Measurements from ENCODE around the gene AFF4. TPM values are rescaled to one million over a fixed set of nuclear protein-coding genes. Genes with fewer than 3 reads are reported as not detected.
"Not testable (repeated sequence)": the region's sequence is repeated elsewhere in the genome, so short reads cannot be mapped to it uniquely, and the experiment has no call there.

The AFF4 gene, protein sequence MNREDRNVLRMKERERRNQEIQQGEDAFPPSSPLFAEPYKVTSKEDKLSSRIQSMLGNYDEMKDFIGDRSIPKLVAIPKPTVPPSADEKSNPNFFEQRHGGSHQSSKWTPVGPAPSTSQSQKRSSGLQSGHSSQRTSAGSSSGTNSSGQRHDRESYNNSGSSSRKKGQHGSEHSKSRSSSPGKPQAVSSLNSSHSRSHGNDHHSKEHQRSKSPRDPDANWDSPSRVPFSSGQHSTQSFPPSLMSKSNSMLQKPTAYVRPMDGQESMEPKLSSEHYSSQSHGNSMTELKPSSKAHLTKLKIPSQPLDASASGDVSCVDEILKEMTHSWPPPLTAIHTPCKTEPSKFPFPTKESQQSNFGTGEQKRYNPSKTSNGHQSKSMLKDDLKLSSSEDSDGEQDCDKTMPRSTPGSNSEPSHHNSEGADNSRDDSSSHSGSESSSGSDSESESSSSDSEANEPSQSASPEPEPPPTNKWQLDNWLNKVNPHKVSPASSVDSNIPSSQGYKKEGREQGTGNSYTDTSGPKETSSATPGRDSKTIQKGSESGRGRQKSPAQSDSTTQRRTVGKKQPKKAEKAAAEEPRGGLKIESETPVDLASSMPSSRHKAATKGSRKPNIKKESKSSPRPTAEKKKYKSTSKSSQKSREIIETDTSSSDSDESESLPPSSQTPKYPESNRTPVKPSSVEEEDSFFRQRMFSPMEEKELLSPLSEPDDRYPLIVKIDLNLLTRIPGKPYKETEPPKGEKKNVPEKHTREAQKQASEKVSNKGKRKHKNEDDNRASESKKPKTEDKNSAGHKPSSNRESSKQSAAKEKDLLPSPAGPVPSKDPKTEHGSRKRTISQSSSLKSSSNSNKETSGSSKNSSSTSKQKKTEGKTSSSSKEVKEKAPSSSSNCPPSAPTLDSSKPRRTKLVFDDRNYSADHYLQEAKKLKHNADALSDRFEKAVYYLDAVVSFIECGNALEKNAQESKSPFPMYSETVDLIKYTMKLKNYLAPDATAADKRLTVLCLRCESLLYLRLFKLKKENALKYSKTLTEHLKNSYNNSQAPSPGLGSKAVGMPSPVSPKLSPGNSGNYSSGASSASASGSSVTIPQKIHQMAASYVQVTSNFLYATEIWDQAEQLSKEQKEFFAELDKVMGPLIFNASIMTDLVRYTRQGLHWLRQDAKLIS
- total RNA-seq (10 to 100 TPM; 69.2 to 74.6 TPM), total RNA-seq (139 to 155 reads per million in 2 donors)

DNA sequence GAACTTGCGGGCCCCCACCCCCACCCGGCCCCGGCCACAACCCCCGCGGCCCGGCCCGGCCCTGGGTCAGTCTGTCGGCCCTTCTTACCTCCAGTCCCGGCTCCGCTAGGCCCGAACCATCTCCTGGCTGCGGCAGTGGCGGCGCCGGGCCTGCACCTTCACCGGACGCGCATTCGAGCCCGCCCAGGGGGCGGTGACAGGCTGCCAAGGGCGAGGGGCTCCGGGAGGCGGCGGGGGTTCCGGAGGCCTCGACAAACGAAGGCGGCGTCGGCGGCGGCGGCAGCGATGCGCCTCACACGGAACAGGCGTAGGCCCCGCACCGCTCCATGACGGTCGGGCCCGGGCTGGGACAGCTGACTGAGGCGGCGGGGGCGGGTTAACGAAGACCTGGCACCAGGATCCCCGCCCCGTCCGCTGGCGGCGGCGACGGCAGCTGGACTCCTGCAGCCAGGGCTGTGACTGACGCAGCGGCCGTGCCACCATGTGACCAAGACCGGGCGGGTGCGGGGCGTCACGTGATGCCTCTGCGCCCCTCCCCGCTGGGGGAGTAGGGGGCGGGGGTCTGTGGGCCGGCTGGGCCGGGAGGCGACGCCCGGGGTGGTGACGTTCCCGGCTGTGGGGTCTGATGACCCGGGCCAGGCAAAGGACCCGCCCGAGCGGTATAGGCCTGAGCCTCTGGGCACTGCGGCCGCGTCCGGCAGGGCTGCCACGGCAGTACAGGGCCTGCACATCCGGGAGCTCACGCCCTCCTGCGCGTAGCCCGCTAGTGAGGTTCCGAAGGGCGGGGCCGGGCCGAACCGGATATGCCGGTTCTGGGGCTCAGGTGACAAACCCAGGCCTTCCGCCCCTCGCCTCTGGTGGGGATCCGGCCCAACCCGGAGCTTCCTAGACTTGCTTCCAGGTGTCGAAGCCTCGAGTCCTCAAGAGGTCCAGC, at the start of gene AFF4:
AFF4 (minus strand) TSS at position 464 of the 934 bp plus-strand sequence. CDS start 26,445 bp downstream, outside the sequence.
- Mint-ChIP-seq H3K27me3 (no peaks in the 10 kb centered on the region), H3K4me3 (peak within 1 kb of the TSS; percentile 91), H3K36me3 (ENCODE audit: low read depth) (no peaks in the 10 kb centered on the region), H3K4me1 (peaks cover 18% of the 10 kb centered on the region), H3K27ac (peak within 1 kb of the TSS; percentile 95)
- ATAC-seq (peak; percentile 86), DNase-seq (peak; percentile 70 to 77 (median 77))
- H3K9me3 ChIP-seq (ENCODE audit: control insufficient read depth, low read length, poor library complexity, severe bottlenecking), result no peaks in the 10 kb centered on the region

DNA sequence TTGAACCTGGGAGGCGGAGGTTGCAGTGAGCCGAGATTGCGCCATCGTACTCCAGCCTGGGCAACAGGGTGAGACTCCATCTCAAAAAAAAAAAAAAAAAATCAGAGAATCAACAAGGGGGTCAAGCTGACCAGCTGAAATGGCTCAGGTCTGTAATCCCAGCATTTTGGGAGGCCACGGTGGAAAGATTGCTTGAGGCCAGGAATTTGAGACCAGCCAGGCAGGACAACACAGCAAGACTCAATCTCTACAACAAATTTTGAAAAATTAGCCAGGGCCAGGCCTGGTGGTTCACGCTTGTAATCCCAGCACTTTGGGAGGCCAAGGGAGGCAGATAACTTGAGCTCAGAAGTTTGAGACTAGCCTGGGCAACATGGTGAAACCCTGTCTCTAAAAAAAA, 45.0 kb upstream of the AFF4 start:
- ATAC-seq, H3K27me3 Mint-ChIP-seq: not testable (repeated sequence)

DNA sequence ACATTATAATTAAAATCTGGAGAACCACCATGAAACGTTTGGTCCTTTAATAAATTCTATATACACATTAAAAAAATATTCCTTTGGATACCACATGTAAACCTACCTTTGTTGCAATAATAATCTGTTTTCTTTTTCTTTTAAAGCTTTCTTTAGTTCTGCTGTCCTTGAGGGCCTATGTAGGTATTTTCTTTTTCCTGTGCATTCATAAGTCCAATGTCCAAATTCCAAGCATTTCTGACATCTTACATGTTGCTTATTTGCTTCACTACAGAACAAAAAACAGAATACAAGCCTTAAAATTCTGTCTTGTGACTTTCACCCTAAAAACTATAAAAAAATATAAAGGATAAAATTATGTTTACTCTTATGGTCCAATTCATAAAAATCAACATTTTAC, 43.2 kb upstream of the AFF4 start:
- Mint-ChIP-seq H3K4me3 (no peak overlapping the region), H3K4me1 (no peaks in the 10 kb centered on the region), H3K27me3 (no peaks in the 10 kb centered on the region), H3K27ac (peak overlapping the region; percentile 32), H3K36me3 (ENCODE audit: low read depth) (peaks cover 2% of the 10 kb centered on the region)
- DNase-seq (no peak), ATAC-seq (no peak)
- no peaks in the 10 kb centered on the region for H3K9me3 ChIP-seq (ENCODE audit: control insufficient read depth, low read length, poor library complexity, severe bottlenecking)

More for the DNA sequence above, 45.0 kb upstream of the AFF4 start:
- H3K9me3 ChIP-seq (ENCODE audit: control insufficient read depth, low read length, poor library complexity, severe bottlenecking); H3K4me3 Mint-ChIP-seq; H3K27ac Mint-ChIP-seq; H3K4me1 Mint-ChIP-seq; H3K36me3 Mint-ChIP-seq (ENCODE audit: low read depth); DNase-seq: not testable (repeated sequence)

DNA sequence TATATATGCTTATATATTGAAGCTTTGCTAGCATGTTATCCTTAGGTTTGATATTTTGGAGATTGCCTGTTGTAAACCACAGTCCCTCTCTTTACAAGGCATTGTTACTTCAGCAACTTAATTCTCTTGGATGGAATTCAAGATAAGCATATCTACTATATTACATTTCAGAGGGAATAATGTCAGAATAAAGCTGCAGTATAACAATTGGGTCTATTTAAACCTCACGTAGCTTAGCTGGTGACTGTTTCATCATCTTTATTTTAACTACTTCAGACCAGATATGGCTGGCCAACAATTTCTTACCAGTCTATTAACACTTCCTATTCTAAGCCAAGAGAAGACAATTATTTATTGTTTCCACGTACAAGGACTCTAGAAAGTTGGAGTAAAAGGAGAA, 35.8 kb upstream of the AFF4 start:
- Mint-ChIP-seq H3K4me3 (no peak overlapping the region), H3K27me3 (no peaks in the 10 kb centered on the region), H3K27ac (no peak overlapping the region), H3K36me3 (ENCODE audit: low read depth) (no peaks in the 10 kb centered on the region), H3K4me1 (no peaks in the 10 kb centered on the region)
- DNase-seq (no peak), ATAC-seq (no peak)
- no peaks in the 10 kb centered on the region for H3K9me3 ChIP-seq (ENCODE audit: control insufficient read depth, low read length, poor library complexity, severe bottlenecking)

DNA sequence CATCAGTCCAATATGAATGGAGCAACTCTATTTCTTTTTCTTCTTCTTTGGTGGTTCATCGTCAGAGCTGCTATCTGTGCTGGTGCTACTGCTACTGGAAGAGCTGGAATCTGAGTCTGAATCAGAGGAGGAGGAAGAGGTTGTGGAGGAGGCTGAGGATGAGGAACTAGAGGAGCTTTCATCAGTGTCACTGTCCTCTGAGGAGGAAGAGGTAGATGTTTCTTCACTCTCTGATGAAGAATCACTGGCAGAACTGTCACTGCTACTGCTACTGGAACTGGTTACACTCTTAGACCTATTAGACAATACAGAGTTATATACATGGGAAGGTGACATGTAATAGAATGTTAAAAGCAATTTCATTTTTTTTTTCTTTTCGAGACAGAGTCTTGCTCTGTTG, 35.1 kb upstream of the AFF4 start:
- Mint-ChIP-seq H3K4me3 (no peak overlapping the region), H3K27me3 (no peaks in the 10 kb centered on the region), H3K36me3 (ENCODE audit: low read depth) (no peaks in the 10 kb centered on the region), H3K27ac (no peak overlapping the region), H3K4me1 (no peaks in the 10 kb centered on the region)
- H3K9me3 ChIP-seq (ENCODE audit: control insufficient read depth, low read length, poor library complexity, severe bottlenecking), result no peaks in the 10 kb centered on the region
- DNase-seq (no peak), ATAC-seq (no peak)

DNA sequence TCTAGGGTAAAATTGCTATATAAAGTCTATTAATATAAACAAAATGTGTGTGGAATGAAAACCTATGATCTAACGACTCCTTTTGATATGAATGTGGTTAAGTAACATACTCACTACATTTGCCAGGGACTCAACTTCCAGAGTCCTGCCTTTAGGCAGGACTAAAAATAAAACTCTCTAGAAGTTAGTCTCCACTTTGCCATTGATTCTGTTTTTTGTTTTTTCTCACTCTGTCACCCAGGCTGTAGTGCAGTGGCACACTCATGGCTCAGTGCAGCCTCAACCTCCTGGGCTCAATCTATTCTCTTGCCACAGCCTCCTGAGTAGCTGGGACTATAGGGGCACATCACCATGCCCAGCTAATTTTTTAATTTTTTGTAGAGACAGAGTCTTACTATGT, 32.9 kb upstream of the AFF4 start:
- H3K27ac Mint-ChIP-seq, result no peak overlapping the region

DNA sequence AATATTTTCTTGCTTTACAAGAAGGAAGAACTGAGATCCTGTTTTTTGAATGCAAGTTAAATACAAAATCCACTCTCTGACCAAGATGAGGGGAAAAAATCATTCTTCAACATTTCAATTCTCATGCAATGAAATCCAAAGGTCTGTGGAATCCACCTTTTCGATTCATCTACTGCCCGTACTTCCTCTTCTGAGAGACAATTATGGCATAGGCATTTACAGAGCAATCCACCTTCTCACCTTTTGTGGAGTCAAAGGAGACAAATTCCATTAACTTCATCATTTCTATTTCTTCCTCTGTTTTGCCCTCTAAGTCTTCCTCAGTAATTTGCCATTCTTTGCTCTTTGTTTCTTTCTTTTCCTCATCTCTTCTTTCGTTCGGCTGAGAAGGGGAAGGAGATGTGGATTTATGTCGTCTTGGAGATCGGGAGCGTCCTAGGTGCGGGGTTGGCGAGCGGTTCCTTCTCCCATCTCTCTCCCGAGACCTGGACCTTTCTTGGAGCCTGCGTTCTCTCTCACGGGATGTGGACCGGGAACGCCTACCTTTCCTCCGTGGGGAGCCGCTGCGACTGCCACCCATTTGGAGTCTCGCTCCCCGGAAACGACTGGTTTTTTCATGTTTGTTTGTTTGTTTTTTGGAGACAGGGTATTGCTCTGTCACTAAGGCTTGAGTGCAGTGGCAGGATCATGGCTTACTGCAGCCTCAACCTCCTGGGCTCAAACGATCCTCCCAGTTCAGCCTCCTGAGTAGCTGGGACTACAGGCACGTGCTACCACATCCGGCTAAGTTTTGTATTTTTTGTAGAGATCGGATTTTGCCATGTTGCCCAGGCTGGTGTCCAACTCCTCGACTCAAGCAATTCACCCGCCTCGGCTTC, 24.3 kb upstream of the AFF4 start:
- Mint-ChIP-seq H3K27ac (no peak overlapping the region), H3K27me3 (peaks cover 5% of the 10 kb centered on the region), H3K4me1 (peaks cover 2% of the 10 kb centered on the region), H3K4me3 (no peak overlapping the region), H3K36me3 (ENCODE audit: low read depth) (no peaks in the 10 kb centered on the region)
- H3K9me3 ChIP-seq (ENCODE audit: control insufficient read depth, low read length, poor library complexity, severe bottlenecking), result no peaks in the 10 kb centered on the region
- DNase-seq (no peak), ATAC-seq (no peak)

More for the DNA sequence above, 32.9 kb upstream of the AFF4 start:
- H3K4me1 Mint-ChIP-seq, result no peaks in the 10 kb centered on the region
- no peaks in the 10 kb centered on the region for H3K27me3 Mint-ChIP-seq
- no peak for ATAC-seq
- no peaks in the 10 kb centered on the region for H3K36me3 Mint-ChIP-seq (ENCODE audit: low read depth)
- no peaks in the 10 kb centered on the region for H3K9me3 ChIP-seq (ENCODE audit: control insufficient read depth, low read length, poor library complexity, severe bottlenecking)
- no peak for DNase-seq
- H3K4me3 Mint-ChIP-seq, result no peak overlapping the region

DNA sequence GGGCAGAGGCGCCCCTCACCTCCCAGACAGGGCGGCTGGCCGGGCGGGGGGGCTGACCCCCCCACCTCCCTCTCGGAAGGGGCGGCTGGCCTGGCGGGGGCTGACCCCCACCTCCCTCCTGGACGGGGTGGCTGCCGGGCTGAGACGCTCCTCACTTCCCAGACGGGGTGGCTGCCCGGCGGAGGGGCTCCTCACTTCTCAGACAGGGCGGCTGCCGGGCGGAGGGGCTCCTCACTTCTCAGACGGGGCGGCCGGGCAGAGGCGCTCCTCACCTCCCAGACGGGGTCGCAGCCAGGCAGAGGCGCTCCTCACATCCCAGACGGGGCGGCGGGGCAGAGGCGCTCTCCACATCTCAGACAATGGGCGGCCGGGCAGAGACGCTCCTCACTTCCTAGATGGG, 19.5 kb upstream of the AFF4 start:
- H3K9me3 ChIP-seq (ENCODE audit: control insufficient read depth, low read length, poor library complexity, severe bottlenecking); H3K36me3 Mint-ChIP-seq (ENCODE audit: low read depth); H3K27me3 Mint-ChIP-seq; H3K27ac Mint-ChIP-seq; ATAC-seq; H3K4me3 Mint-ChIP-seq; H3K4me1 Mint-ChIP-seq; DNase-seq: not testable (repeated sequence)

DNA sequence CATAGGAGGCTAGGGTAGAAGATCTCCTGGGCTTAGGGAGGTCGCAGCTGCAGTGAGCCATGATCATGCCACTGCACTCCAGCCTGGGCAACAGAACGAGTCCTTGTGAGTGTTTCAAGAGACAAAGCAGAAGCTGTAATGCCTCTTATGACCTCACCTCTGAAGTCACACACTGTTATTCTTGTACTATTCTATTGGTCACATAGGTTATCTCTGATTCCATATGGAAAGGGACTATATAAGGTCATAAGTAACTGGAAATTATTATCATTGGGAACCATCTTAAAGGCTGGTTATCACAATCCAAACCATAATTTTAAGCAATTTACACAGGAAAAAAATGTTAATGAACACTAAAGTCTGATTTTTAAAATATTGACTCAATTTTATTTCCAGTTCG, 17.9 kb upstream of the AFF4 start:
- peaks cover 5% of the 10 kb centered on the region for H3K27me3 Mint-ChIP-seq
- ATAC-seq, result no peak

DNA sequence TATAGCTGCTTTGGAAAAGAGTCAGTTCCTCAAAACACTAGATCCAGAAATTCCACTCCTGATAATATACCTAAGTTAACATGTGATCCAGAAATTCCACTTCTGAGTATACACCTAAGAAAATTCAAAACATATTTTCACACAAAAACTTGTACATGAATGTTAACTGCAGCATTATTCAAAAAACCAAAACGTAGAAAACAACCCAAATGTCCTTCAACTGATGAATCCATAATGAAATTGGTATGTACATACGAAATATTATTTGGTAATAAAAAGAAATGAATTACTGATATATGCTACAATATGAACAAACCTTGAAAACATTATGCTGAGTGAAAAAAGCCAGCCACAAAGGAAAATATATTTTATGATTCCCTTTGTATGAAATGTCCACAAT, 16.5 kb upstream of the AFF4 start:
- no peaks in the 10 kb centered on the region for H3K9me3 ChIP-seq (ENCODE audit: control insufficient read depth, low read length, poor library complexity, severe bottlenecking)
- H3K27me3 Mint-ChIP-seq, result peaks cover 3% of the 10 kb centered on the region
- DNase-seq (no peak), ATAC-seq (no peak)
- no peak overlapping the region for H3K27ac Mint-ChIP-seq
- H3K36me3 Mint-ChIP-seq (ENCODE audit: low read depth), result no peaks in the 10 kb centered on the region
- H3K4me1 Mint-ChIP-seq, result no peaks in the 10 kb centered on the region
- no peak overlapping the region for H3K4me3 Mint-ChIP-seq

More for the DNA sequence above, 17.9 kb upstream of the AFF4 start:
- Mint-ChIP-seq H3K4me3 (no peak overlapping the region), H3K36me3 (ENCODE audit: low read depth) (no peaks in the 10 kb centered on the region), H3K27ac (no peak overlapping the region), H3K4me1 (no peaks in the 10 kb centered on the region)
- DNase-seq, result no peak
- no peaks in the 10 kb centered on the region for H3K9me3 ChIP-seq (ENCODE audit: control insufficient read depth, low read length, poor library complexity, severe bottlenecking)

DNA sequence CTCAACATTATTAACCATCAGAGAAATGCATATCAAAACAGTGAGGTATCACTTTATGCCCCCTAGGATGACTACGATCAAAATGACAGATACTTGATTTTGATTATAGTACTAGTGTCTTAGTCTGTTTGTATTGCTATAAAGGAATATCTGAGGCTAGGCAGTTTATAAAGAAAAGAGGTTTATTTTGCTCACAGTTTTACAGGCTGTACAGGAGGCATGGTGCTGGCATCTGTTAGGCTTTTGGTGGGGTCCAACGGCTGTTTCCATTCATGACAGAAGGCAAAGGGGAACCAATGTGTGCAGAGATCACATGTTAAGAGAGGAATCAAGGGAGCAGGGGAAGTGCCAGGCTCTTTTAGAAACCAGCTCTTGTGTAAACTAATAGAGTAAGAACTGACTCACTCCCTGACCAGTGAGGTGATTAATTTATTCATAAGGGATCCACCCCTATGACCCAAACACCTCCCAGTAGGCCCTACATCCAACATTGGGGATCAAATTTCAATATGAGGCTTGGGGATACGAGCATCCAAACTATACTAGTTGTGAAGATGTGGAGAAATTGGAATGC, 16.0 kb upstream of the AFF4 start:
- H3K36me3 Mint-ChIP-seq (ENCODE audit: low read depth), result no peaks in the 10 kb centered on the region
- no peaks in the 10 kb centered on the region for H3K27me3 Mint-ChIP-seq
- no peaks in the 10 kb centered on the region for H3K4me1 Mint-ChIP-seq
- no peak overlapping the region for H3K4me3 Mint-ChIP-seq
- no peaks in the 10 kb centered on the region for H3K9me3 ChIP-seq (ENCODE audit: control insufficient read depth, low read length, poor library complexity, severe bottlenecking)
- H3K27ac Mint-ChIP-seq, result no peak overlapping the region
- ATAC-seq, result no peak
- no peak for DNase-seq

Data from T-helper 17 cell (primary cell).